Upper lobe of right lung (tissue), 1 donor: Measurements from ENCODE around the gene CFAP299. TPM values are rescaled to one million over a fixed set of nuclear protein-coding genes. Genes with fewer than 3 reads are reported as not detected.

ENCODE experiments used
- ATAC-seq: fragments of 200-7000 bp; cut with Tn5 transposase; one replicate; pipeline ENCODE4 v1.9.1; 2020; ENCODE audit warnings: mild to moderate bottlenecking, moderate library complexity
- DNase-seq: peaks from one replicate; pipeline ENCODE4 v3.0.0-alpha.2; 2020
- H3K27ac ChIP-seq: fragments of 200-600 bp; one replicate; pipeline ENCODE4 v1.8.0; 2022
- H3K27me3 ChIP-seq: fragments of 200-600 bp; one replicate; pipeline ENCODE4 v1.8.0; 2022; ENCODE audit warnings: mild to moderate bottlenecking
- H3K36me3 ChIP-seq: fragments of 200-600 bp; one replicate; pipeline ENCODE4 v1.8.0; 2022
- H3K4me1 ChIP-seq: fragments of 200-600 bp; one replicate; pipeline ENCODE4 v1.8.0; 2022
- H3K4me3 ChIP-seq: fragments of 200-600 bp; one replicate; pipeline ENCODE4 v1.8.0; 2022; ENCODE audit warnings: mild to moderate bottlenecking
- H3K9me3 ChIP-seq: fragments of 200-600 bp; one replicate; pipeline ENCODE4 v1.8.0; 2022
- CTCF ChIP-seq: fragments of 200-600 bp; IDR thresholded peaks from one replicate; pipeline ENCODE4 v1.8.0; 2022; ENCODE audit warnings: antibody characterized with exemption
- intact Hi-C: fragments of 100-400 bp; cut with DNase I; formaldehyde crosslinking; loops from one replicate; pipeline ENCODE4 v1.11.0; 2022
- total RNA-seq: library from RNA; stranded (reverse); fragmentation: NEBNext Ultra II Directional; extraction: Animal tissue kit (Norgen Biotek cat#: 25700); gene quantifications from one replicate; pipeline ENCODE4 v1.2.1, GENCODE V29; 2021
- donor health status: DM: no; HTN: yes; CAD: no; lungs with severe emphysema.

CFAP299 gene
- total RNA-seq, 1 donor from 2014 or later, result not detected

- no peak overlapping the region for H3K27ac ChIP-seq
- no peak for TF ChIP-seq CTCF
- ATAC-seq (no peak), DNase-seq (no peak)
- H3K4me1 ChIP-seq, result no peaks in the 10 kb centered on the region
- H3K36me3 ChIP-seq, result no peaks in the 10 kb centered on the region
- H3K9me3 ChIP-seq, result no peaks in the 10 kb centered on the region
- intact Hi-C loops, result loop anchor here (10.0 kb wide), 1 partner anchor 458 kb away; no protein-coding TSS in a partner anchor
- H3K4me3 ChIP-seq, result no peak overlapping the region
- no peaks in the 10 kb centered on the region for H3K27me3 ChIP-seq
Observed at GRCh38 chr4:80963051-80963450, 627.5 kb downstream of the CFAP299 start.

GRCh38 chr4:80967346-80967745 is 631.8 kb downstream of the CFAP299 start:
- Histone ChIP-seq H3K4me3 (no peak overlapping the region), H3K36me3 (no peaks in the 10 kb centered on the region), H3K27me3 (no peaks in the 10 kb centered on the region), H3K9me3 (no peaks in the 10 kb centered on the region), H3K27ac (no peak overlapping the region), H3K4me1 (no peaks in the 10 kb centered on the region)
- no peak for DNase-seq
- intact Hi-C loops, result loop anchor here (10.0 kb wide), 1 partner anchor 463 kb away; no protein-coding TSS in a partner anchor
- no peak for TF ChIP-seq CTCF
- ATAC-seq, result no peak

GRCh38 chr4:80980239-80980638 is 644.7 kb downstream of the CFAP299 start:
- H3K4me3 ChIP-seq, result no peak overlapping the region
- no peaks in the 10 kb centered on the region for H3K4me1 ChIP-seq
- ATAC-seq, result no peak
- no peaks in the 10 kb centered on the region for H3K27me3 ChIP-seq
- no peak for DNase-seq
- no peak for TF ChIP-seq CTCF
- no peaks in the 10 kb centered on the region for H3K36me3 ChIP-seq
- H3K9me3 ChIP-seq, result no peaks in the 10 kb centered on the region
- no peak overlapping the region for H3K27ac ChIP-seq
- intact Hi-C loops, result no loop called here

- intact Hi-C loops, result no loop called here
- Histone ChIP-seq H3K9me3 (no peaks in the 10 kb centered on the region), H3K36me3 (no peaks in the 10 kb centered on the region), H3K4me1 (no peaks in the 10 kb centered on the region), H3K4me3 (no peak overlapping the region), H3K27me3 (no peaks in the 10 kb centered on the region), H3K27ac (no peak overlapping the region)
- DNase-seq, result no peak
- TF ChIP-seq CTCF, result no peak
- ATAC-seq, result no peak
Observed at GRCh38 chr4:80986011-80986410, 650.5 kb downstream of the CFAP299 start.

GRCh38 chr4:80989921-80990544 is 654.5 kb downstream of the CFAP299 start:
- Histone ChIP-seq H3K9me3 (no peaks in the 10 kb centered on the region), H3K36me3 (no peaks in the 10 kb centered on the region), H3K27me3 (no peaks in the 10 kb centered on the region), H3K4me1 (no peaks in the 10 kb centered on the region), H3K4me3 (no peak overlapping the region), H3K27ac (no peak overlapping the region)
- TF ChIP-seq CTCF, result peak; percentile 68
- intact Hi-C loops, result no loop called here
- DNase-seq, result no peak
- peak; percentile 80 for ATAC-seq

GRCh38 chr4:80990851-80991250 is 655.3 kb downstream of the CFAP299 start:
- Histone ChIP-seq H3K4me1 (no peaks in the 10 kb centered on the region), H3K9me3 (no peaks in the 10 kb centered on the region), H3K27me3 (no peaks in the 10 kb centered on the region), H3K4me3 (no peak overlapping the region), H3K27ac (no peak overlapping the region), H3K36me3 (no peaks in the 10 kb centered on the region)
- intact Hi-C loops, result no loop called here
- TF ChIP-seq CTCF, result no peak
- ATAC-seq (no peak), DNase-seq (no peak)
